Inferior parietal cortex (tissue), 1 donor: Measurements from ENCODE around the gene MUC13.
"Not testable (repeated sequence)": the region's sequence is repeated elsewhere in the genome, so short reads cannot be mapped to it uniquely, and the experiment has no call there.

Experiments used
- DNase-seq: peaks from one replicate; pipeline ENCODE4 v3.0.0-alpha.2; 2016; ENCODE audit errors: extremely low spot score

MUC13 gene

GRCh38 chr3:124934577-124934976 is at the start of gene MUC13:
MUC13 (minus strand) TSS chr3:124934751; CDS start chr3:124934712, 39 bp downstream.
- no peak for DNase-seq

- DNase-seq: no peak
Measured at GRCh38 chr3:124982855-124983254, 48.3 kb upstream of the MUC13 start.

- DNase-seq: no peak
Measured at GRCh38 chr3:124981472-124981871, 46.9 kb upstream of the MUC13 start.

GRCh38 chr3:124978627-124979026 is 44.1 kb upstream of the MUC13 start:
- DNase-seq: no peak

GRCh38 chr3:124976383-124976782 is 41.8 kb upstream of the MUC13 start:
- no peak for DNase-seq

- no peak for DNase-seq
Measured at GRCh38 chr3:124974691-124975090, 40.1 kb upstream of the MUC13 start.

- no peak for DNase-seq
Measured at GRCh38 chr3:124973290-124973689, 38.7 kb upstream of the MUC13 start.

- no peak for DNase-seq
Measured at GRCh38 chr3:124972457-124972856, 37.9 kb upstream of the MUC13 start.

GRCh38 chr3:124969963-124970722 is 35.6 kb upstream of the MUC13 start:
- DNase-seq: peak; percentile 40

GRCh38 chr3:124969190-124969589 is 34.6 kb upstream of the MUC13 start:
- no peak for DNase-seq

GRCh38 chr3:124967964-124968363 is 33.4 kb upstream of the MUC13 start:
- DNase-seq: no peak

- DNase-seq: no peak
Measured at GRCh38 chr3:124966521-124967445, 32.2 kb upstream of the MUC13 start.

- no peak for DNase-seq
Measured at GRCh38 chr3:124965413-124965812, 30.9 kb upstream of the MUC13 start.

- DNase-seq: no peak
Measured at GRCh38 chr3:124964387-124964786, 29.8 kb upstream of the MUC13 start.

GRCh38 chr3:124963755-124964154 is 29.2 kb upstream of the MUC13 start:
- no peak for DNase-seq

- no peak for DNase-seq
Measured at GRCh38 chr3:124962403-124962940, 27.9 kb upstream of the MUC13 start.

- no peak for DNase-seq
Measured at GRCh38 chr3:124960698-124961097, 26.1 kb upstream of the MUC13 start.

- DNase-seq: no peak
Measured at GRCh38 chr3:124960105-124960504, 25.6 kb upstream of the MUC13 start.

- DNase-seq: not testable (repeated sequence)
Measured at GRCh38 chr3:124957951-124958350, 23.4 kb upstream of the MUC13 start.

GRCh38 chr3:124952282-124952855 is 17.8 kb upstream of the MUC13 start:
- DNase-seq: no peak

GRCh38 chr3:124951511-124952281 is 17.1 kb upstream of the MUC13 start:
- no peak for DNase-seq
